ENCODE data around the gene INPP5F.

- TF ChIP-seq POLR2A (IDR thresholded peaks at IDR 0.05; ENCODE audit: low read length) (no peak), GATA1 (IDR thresholded peaks at IDR 0.05; ENCODE audit: low read depth, low read length) (no peak)
Measured at GRCh38 chr10:119694608-119695007, 31.2 kb upstream of the INPP5F start.
